ENCODE data around the gene GLIPR2. TPM values are rescaled to one million over a fixed set of nuclear protein-coding genes. Genes with fewer than 3 reads are reported as not detected.

Gene GLIPR2
- polyA plus RNA-seq, 1 donor (not counting 4 experiments of a cell fraction or from before 2014, with no cell fraction given): 3.7 TPM

- TF ChIP-seq CTCF (optimal IDR thresholded peaks at IDR 0.05 in 1 of 3, IDR thresholded peaks at IDR 0.05 in 1 of 3, conservative IDR thresholded peaks at IDR 0.05 in 1 of 3; ENCODE audit: extremely low read depth in 1 of 3, insufficient read depth in 2 of 3, low read length in 3 of 3): no peak
- no peak for TF ChIP-seq EZH2 (IDR thresholded peaks at IDR 0.05; ENCODE audit: low read length)
Observed at GRCh38 chr9:36141761-36142160, 5.2 kb downstream of the GLIPR2 start.

GRCh38 chr9:36142510-36143244 is 6.1 kb downstream of the GLIPR2 start:
- H3K9me3 ChIP-seq (ENCODE audit: control insufficient read depth, low read depth, low read length): no peaks in the 10 kb centered on the region
- dilution Hi-C loops (cut with MboI; ENCODE audit: extremely low pct_ligation_motif_present, low sequenced_read_pairs): loop anchor here (10.0 kb wide), 1 partner anchor 52 kb away; the partner anchor contains the start of gene CLTA
- peaks cover 8% of the 10 kb centered on the region for H3K27me3 ChIP-seq (ENCODE audit: control insufficient read depth, extremely low read depth, insufficient read depth, low read length)
- no peaks in the 10 kb centered on the region for H3K79me2 ChIP-seq (ENCODE audit: control insufficient read depth, insufficient read depth, low read length)
- DNase-seq (ENCODE audit: low read depth, low spot score): no peak
- TF ChIP-seq EZH2 (IDR thresholded peaks at IDR 0.05; ENCODE audit: low read length) (no peak), CTCF (optimal IDR thresholded peaks at IDR 0.05 in 1 of 3, IDR thresholded peaks at IDR 0.05 in 1 of 3, conservative IDR thresholded peaks at IDR 0.05 in 1 of 3; ENCODE audit: extremely low read depth in 1 of 3, insufficient read depth in 2 of 3, low read length in 3 of 3) (no peak)
- no peaks in the 10 kb centered on the region for H3K4me1 ChIP-seq (ENCODE audit: control insufficient read depth, extremely low read depth, insufficient read depth, low read length)
- H3K4me3 ChIP-seq (ENCODE audit: control insufficient read depth in 2 of 3, extremely low read depth in 1 of 3, insufficient read depth in 2 of 3, low read depth in 1 of 3, low read length in 3 of 3): no peak overlapping the region
- no peak overlapping the region for H3K4me2 ChIP-seq (ENCODE audit: control insufficient read depth, extremely low read depth, insufficient read depth, low read depth, low read length)
- H4K20me1 ChIP-seq (ENCODE audit: control insufficient read depth, extremely low read depth, insufficient read depth, low read length): no peaks in the 10 kb centered on the region
- no peaks in the 10 kb centered on the region for H3K9me1 ChIP-seq (ENCODE audit: control insufficient read depth, extremely low read depth, insufficient read depth, low read length)
- FAIRE-seq: no peak
- no peak overlapping the region for H3K27ac ChIP-seq (ENCODE audit: control insufficient read depth, insufficient read depth, low read length)
- no peak overlapping the region for H3K9ac ChIP-seq (ENCODE audit: control insufficient read depth, extremely low read depth, insufficient read depth, low read length)
- H3K36me3 ChIP-seq (ENCODE audit: control insufficient read depth in 2 of 2, extremely low read depth in 1 of 2, insufficient read depth in 2 of 2, low read length in 2 of 2): no peaks in the 10 kb centered on the region
- no peak overlapping the region for H2AFZ ChIP-seq (ENCODE audit: control insufficient read depth, low read length)

More at GRCh38 chr9:36141761-36142160, 5.2 kb downstream of the GLIPR2 start:
- no peaks in the 10 kb centered on the region for H3K9me1 ChIP-seq (ENCODE audit: control insufficient read depth, extremely low read depth, insufficient read depth, low read length)
- no peak overlapping the region for H3K9ac ChIP-seq (ENCODE audit: control insufficient read depth, extremely low read depth, insufficient read depth, low read length)
- DNase-seq (ENCODE audit: low read depth, low spot score) (no peak), FAIRE-seq (no peak)
- peaks cover 18% of the 10 kb centered on the region for H3K27me3 ChIP-seq (ENCODE audit: control insufficient read depth, extremely low read depth, insufficient read depth, low read length)
- no peak overlapping the region for H2AFZ ChIP-seq (ENCODE audit: control insufficient read depth, low read length)
- H3K4me1 ChIP-seq (ENCODE audit: control insufficient read depth, extremely low read depth, insufficient read depth, low read length): no peaks in the 10 kb centered on the region
- no peaks in the 10 kb centered on the region for H4K20me1 ChIP-seq (ENCODE audit: control insufficient read depth, extremely low read depth, insufficient read depth, low read length)
- no peak overlapping the region for H3K4me3 ChIP-seq (ENCODE audit: control insufficient read depth in 2 of 3, extremely low read depth in 1 of 3, insufficient read depth in 2 of 3, low read depth in 1 of 3, low read length in 3 of 3)
- H3K27ac ChIP-seq (ENCODE audit: control insufficient read depth, insufficient read depth, low read length): no peak overlapping the region
- no peaks in the 10 kb centered on the region for H3K9me3 ChIP-seq (ENCODE audit: control insufficient read depth, low read depth, low read length)
- H3K79me2 ChIP-seq (ENCODE audit: control insufficient read depth, insufficient read depth, low read length): no peaks in the 10 kb centered on the region
- no peaks in the 10 kb centered on the region for H3K36me3 ChIP-seq (ENCODE audit: control insufficient read depth in 2 of 2, extremely low read depth in 1 of 2, insufficient read depth in 2 of 2, low read length in 2 of 2)
- no peak overlapping the region for H3K4me2 ChIP-seq (ENCODE audit: control insufficient read depth, extremely low read depth, insufficient read depth, low read depth, low read length)
- dilution Hi-C loops (cut with MboI; ENCODE audit: extremely low pct_ligation_motif_present, low sequenced_read_pairs): loop anchor here (10.0 kb wide), 1 partner anchor 53 kb away; the partner anchor contains the start of gene CLTA

Measured in keratinocyte (primary cell).